Esophagus muscularis mucosa (tissue), 4 donors: ENCODE results near the gene CD84. TPM values are rescaled to one million over a fixed set of nuclear protein-coding genes. Genes with fewer than 3 reads are reported as not detected.
"Not testable (repeated sequence)": the region's sequence is repeated elsewhere in the genome, so short reads cannot be mapped to it uniquely, and the experiment has no call there.

Source experiments
- DNase-seq: peaks from one replicate; pipeline ENCODE4 v3.0.0-alpha.2; 2017; ENCODE audit errors: extremely low spot score
- H3K27ac ChIP-seq, 4 donors: fragments of 200-600 bp; sonication (generic); replicated peaks in 1 of 4; 1 replicate in 3 of 4; 2 replicates in 1 of 4; pipeline ENCODE4 v1.5.1; 2016 to 2019; ENCODE audit warnings: mild to moderate bottlenecking in 1 of 4
- H3K27me3 ChIP-seq, 4 donors: fragments of 200-600 bp; sonication (generic); one replicate each; pipeline versions ENCODE4 v1.5.1 to v1.6.0; 2016 to 2019
- H3K36me3 ChIP-seq, 4 donors: fragments of 200-600 bp; sonication (generic); one replicate each; pipeline ENCODE4 v1.5.1; 2016 to 2019
- H3K4me1 ChIP-seq, 4 donors: fragments of 200-600 bp; sonication (generic); one replicate each; pipeline ENCODE4 v1.5.1; 2016 to 2019
- H3K4me3 ChIP-seq, 4 donors: fragments of 200-600 bp; sonication (generic); 1 replicate in 2 of 4; 2 replicates in 2 of 4; pipeline ENCODE4 v1.5.1; 2016 to 2019; ENCODE audit warnings: mild to moderate bottlenecking in 4 of 4, moderate library complexity in 1 of 4
- H3K9me3 ChIP-seq, 4 donors: fragments of 200-600 bp; sonication (generic); 1 replicate in 3 of 4; 2 replicates in 1 of 4; pipeline ENCODE4 v1.5.1; 2016 to 2019
- EP300 ChIP-seq: sonication (generic); formaldehyde crosslinking; IDR thresholded peaks from one replicate; pipeline ENCODE4 v1.6.1; 2017; ENCODE audit warnings: antibody characterized with exemption
- POLR2A ChIP-seq: fragments of 450-650 bp; IDR thresholded peaks from one replicate; pipeline ENCODE4 v1.6.1; 2017; ENCODE audit warnings: antibody characterized with exemption, moderate library complexity, mild to moderate bottlenecking, low read depth
- POLR2AphosphoS5 ChIP-seq, 2 donors: sonication (generic); formaldehyde crosslinking; IDR thresholded peaks; one replicate each; pipeline ENCODE4 v1.6.1; 2017; ENCODE audit warnings: antibody characterized with exemption in 2 of 2
- WGBS: methylation state at CpG from one replicate; pipeline ENCODE4 v1.1.5; 2018; 5-methylcytosine and 5-hydroxymethylcytosine counted together
- intact Hi-C: fragments of 100-400 bp; cut with DNase I; formaldehyde crosslinking; loops from one replicate; pipeline ENCODE4 v1.15.1; 2023
- total RNA-seq, 4 donors: library from RNA; depleted of rRNA; stranded (reverse); fragments of >200 nt; gene quantifications; one replicate each; pipeline versions ENCODE4 v1.1.0 to v1.2.1, GENCODE V29; 2016
- TF ChIP-seq, protein P1 (sequence below), 3 experiments: fragments of 200-600 bp in 2 of 3; fragments of 450-650 bp in 1 of 3; sonication (generic) in 2 of 3; IDR thresholded peaks; one replicate each; pipeline ENCODE4 v1.5.1; 2017 to 2019; ENCODE audit warnings: antibody characterized with exemption in 3 of 3, mild to moderate bottlenecking in 2 of 3, moderate library complexity in 1 of 3

CD84 gene
- total RNA-seq, 4 donors from 2014 or later = 2.7 to 7.3 (median 4.7) TPM

DNA sequence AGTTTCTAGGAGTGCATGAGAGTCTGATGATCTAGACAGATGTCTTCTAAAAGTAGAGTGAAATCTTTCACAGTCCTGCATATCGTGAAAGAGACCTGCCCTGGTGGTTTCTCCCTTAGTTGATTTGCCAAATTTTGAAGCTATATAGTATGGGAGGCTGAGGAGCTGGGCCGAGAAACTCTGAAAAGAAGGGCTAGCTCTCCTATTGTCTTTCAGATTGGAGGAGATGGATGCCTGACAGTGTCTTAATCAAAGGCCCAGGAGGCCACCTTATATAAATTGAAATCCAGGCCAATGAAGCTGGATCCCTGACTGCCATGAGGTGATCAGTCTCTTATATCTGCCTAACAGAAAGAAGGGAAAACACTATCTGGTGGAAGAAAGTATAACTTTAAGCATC is 18.4 kb upstream of the CD84 start:
- TF ChIP-seq POLR2A (no peak), EP300 (no peak), POLR2AphosphoS5 (IDR thresholded peaks at IDR 0.05) (no peak)
- TF ChIP-seq, protein P1, sequence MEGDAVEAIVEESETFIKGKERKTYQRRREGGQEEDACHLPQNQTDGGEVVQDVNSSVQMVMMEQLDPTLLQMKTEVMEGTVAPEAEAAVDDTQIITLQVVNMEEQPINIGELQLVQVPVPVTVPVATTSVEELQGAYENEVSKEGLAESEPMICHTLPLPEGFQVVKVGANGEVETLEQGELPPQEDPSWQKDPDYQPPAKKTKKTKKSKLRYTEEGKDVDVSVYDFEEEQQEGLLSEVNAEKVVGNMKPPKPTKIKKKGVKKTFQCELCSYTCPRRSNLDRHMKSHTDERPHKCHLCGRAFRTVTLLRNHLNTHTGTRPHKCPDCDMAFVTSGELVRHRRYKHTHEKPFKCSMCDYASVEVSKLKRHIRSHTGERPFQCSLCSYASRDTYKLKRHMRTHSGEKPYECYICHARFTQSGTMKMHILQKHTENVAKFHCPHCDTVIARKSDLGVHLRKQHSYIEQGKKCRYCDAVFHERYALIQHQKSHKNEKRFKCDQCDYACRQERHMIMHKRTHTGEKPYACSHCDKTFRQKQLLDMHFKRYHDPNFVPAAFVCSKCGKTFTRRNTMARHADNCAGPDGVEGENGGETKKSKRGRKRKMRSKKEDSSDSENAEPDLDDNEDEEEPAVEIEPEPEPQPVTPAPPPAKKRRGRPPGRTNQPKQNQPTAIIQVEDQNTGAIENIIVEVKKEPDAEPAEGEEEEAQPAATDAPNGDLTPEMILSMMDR (IDR thresholded peaks at IDR 0.05) = no peak
- 93% methylated on average over 2 of the region's 2 CpGs for WGBS
- Histone ChIP-seq H3K4me3 (no peak overlapping the region), H3K27ac (no peak overlapping the region), H3K27me3 (no peaks in the 10 kb centered on the region), H3K4me1 (no peaks in the 10 kb centered on the region), H3K9me3 (peaks cover 0 to 25% (median 18%) of the 10 kb centered on the region in 4 donors), H3K36me3 (no peaks in the 10 kb centered on the region)
- no peak for DNase-seq
- intact Hi-C loops = no loop called here

DNA sequence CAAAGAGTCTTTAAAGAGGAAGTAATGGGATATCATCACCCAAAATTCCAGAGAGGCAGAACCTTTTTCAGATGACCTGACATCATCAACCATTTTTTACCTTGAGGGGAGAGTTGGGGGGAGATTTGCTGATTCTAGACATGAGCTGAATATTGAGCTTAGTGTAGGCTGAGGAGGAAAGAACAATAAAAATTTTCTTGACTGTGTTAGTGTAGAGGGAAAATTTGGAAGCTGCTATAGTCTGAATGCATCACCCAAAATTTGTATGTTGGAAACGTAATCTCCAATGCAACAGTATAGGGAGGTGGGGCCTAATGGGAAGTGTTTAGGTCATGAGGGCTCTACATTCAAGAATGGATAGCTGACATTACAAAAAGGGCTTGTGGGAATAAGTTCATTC is 17.8 kb upstream of the CD84 start:
- no peaks in the 10 kb centered on the region for H3K27me3 ChIP-seq
- intact Hi-C loops = no loop called here
- H3K27ac ChIP-seq = no peak overlapping the region
- no peak for DNase-seq
- no peaks in the 10 kb centered on the region for H3K4me1 ChIP-seq
- H3K4me3 ChIP-seq = no peak overlapping the region
- WGBS = 96% methylated on average over 1 of the region's 1 CpG
- H3K36me3 ChIP-seq = no peaks in the 10 kb centered on the region
- H3K9me3 ChIP-seq = peaks cover 0 to 27% (median 12%) of the 10 kb centered on the region in 4 donors
- TF ChIP-seq POLR2AphosphoS5 (IDR thresholded peaks at IDR 0.05) (no peak), EP300 (no peak), POLR2A (no peak)
- TF ChIP-seq, protein P1 (IDR thresholded peaks at IDR 0.05) = no peak

DNA sequence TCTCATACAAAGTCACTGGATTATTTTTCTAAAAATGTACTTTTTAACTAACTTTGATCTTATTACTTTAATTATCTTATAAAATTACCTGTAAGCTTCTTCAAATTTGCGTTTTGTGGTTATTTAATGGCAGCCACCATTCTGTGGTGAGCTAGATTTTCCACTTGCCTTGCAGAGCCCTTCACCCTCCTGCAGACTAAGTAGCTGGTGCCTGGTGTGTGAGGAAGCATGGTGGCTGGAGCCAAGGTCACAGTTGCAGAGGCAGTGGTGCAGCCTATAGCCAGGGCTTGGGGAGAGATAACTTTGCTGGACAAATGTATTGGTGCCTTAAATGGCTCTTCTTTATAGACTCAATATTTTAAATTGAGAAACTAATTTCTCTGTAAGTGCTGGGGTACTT is 11.2 kb upstream of the CD84 start:
- Histone ChIP-seq H3K9me3 (peaks cover 0 to 9% (median 0%) of the 10 kb centered on the region in 4 donors), H3K36me3 (no peaks in the 10 kb centered on the region), H3K27ac (no peak overlapping the region), H3K27me3 (no peaks in the 10 kb centered on the region), H3K4me1 (no peaks in the 10 kb centered on the region), H3K4me3 (no peak overlapping the region)
- TF ChIP-seq, protein P1 (IDR thresholded peaks at IDR 0.05) = no peak
- TF ChIP-seq POLR2A = no peak
- TF ChIP-seq POLR2AphosphoS5 (IDR thresholded peaks at IDR 0.05) = no peak
- TF ChIP-seq EP300 = no peak
- intact Hi-C loops = no loop called here
- DNase-seq = no peak
- WGBS = 74% methylated on average over 1 of the region's 1 CpG

DNA sequence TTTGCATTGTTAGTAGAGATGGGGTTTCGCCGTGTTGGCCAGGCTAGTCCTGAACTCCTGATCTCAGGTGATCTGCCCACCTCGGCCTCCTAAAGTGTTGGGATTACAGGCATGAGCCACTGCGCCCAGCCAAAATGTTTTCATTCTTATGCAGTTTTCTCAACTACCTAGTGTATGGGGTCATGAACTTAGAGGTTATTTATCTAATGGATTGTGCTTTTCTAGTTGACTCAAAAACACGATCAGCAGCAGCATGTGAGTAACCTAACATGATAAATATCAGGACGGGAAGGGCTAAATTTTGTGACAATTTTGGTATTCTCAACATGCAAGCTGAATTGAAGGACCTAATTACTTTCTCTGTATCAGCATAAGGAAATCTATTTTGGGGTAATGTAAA is 9.2 kb upstream of the CD84 start:
- Histone ChIP-seq H3K27ac (no peak overlapping the region), H3K27me3 (no peaks in the 10 kb centered on the region), H3K4me3 (no peak overlapping the region), H3K36me3 (no peaks in the 10 kb centered on the region), H3K9me3 (peaks cover 0 to 7% (median 0%) of the 10 kb centered on the region in 4 donors), H3K4me1 (no peaks in the 10 kb centered on the region)
- intact Hi-C loops = no loop called here
- TF ChIP-seq, protein P1 (IDR thresholded peaks at IDR 0.05) = no peak
- TF ChIP-seq EP300 (no peak), POLR2AphosphoS5 (IDR thresholded peaks at IDR 0.05) (no peak), POLR2A (no peak)
- no peak for DNase-seq
- 79% methylated on average over 6 of the region's 6 CpGs for WGBS

DNA sequence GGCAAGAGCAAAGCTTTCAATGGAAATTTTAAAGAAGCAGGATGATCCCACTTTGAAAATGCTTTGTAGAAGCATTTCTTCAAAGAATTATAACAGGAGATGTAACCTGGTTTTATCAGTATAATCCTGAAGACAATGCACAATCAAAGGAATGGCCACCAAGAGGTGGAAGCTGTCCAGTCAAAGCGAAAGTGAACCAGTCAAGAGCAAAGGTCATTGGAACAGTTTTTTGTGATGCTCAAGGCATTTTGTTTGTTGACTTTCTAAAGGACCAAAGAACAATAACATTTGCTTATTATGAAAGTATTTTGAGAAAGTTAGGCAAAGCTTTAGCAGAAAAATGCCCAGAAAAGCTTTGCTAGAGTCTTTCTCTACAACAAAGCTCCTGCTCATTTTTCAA is 5.5 kb upstream of the CD84 start:
- H3K4me3 ChIP-seq = no peak overlapping the region
- no peaks in the 10 kb centered on the region for H3K36me3 ChIP-seq
- no peaks in the 10 kb centered on the region for H3K4me1 ChIP-seq
- no peak overlapping the region for H3K27ac ChIP-seq
- intact Hi-C loops = no loop called here
- 81% methylated on average over 1 of the region's 1 CpG for WGBS
- H3K27me3 ChIP-seq = no peaks in the 10 kb centered on the region
- H3K9me3 ChIP-seq = no peaks in the 10 kb centered on the region
- no peak for DNase-seq
- TF ChIP-seq, protein P1 (IDR thresholded peaks at IDR 0.05) = no peak
- no peak for TF ChIP-seq POLR2AphosphoS5 (IDR thresholded peaks at IDR 0.05)
- no peak for TF ChIP-seq POLR2A
- no peak for TF ChIP-seq EP300

DNA sequence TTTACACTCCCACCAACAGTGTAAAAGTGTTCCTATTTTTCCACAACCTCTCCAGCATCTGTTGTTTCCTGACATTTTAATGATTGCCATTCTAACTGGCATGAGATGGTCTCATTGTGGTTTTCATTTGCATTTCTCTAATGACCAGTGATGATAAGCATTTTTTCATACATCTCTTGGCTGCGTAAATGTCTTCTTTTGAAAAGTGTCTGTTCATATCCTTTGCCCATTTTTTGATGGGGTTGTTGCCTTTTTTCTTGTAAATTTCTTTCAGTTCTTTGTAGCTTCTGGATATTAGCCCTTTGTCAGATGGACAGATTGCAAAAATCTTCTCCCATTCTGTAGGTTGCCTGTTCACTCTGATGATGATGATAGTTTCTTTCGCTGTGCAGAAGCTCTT is 3.7 kb upstream of the CD84 start:
- H3K27ac ChIP-seq, H3K36me3 ChIP-seq, H3K27me3 ChIP-seq, intact Hi-C loops, H3K4me1 ChIP-seq, H3K4me3 ChIP-seq, DNase-seq, H3K9me3 ChIP-seq: not testable (repeated sequence)
- WGBS = 89% methylated on average over 2 of the region's 2 CpGs
